ENCODE results near the gene PTBP2.

DNA sequence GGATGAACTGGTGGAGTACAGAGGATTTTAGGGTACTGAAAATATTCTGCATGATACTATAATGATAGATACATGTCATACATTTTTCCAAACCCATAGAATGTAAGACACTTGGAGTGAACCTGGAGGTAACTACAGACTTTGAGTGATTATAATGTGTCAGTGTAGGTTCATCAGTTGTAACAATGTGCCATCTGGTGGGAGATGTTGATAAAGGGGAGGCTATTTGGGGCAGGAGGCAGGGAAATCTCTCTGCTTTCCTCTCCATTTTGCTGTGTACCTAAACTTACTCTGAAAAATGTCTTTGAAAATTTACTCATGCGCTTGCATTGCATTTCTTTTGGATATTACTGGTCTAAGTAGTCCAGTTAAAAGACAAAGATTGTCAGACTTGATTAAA is 35.2 kb downstream of the PTBP2 start:
- TF ChIP-seq ZNF274 (IDR thresholded peaks at IDR 0.05; ENCODE audit: low read depth, low read length) (no peak), SUZ12 (IDR thresholded peaks at IDR 0.05; ENCODE audit: extremely low read depth, insufficient read depth, insufficient read length) (no peak), YY1 (IDR thresholded peaks at IDR 0.05; ENCODE audit: insufficient read depth, insufficient read length) (no peak)

Measured in NT2/D1 (cell line).